Muscle layer of duodenum (tissue), 2 donors: ENCODE data around the gene CA12.

ENCODE experiments used
- H3K27ac ChIP-seq: one replicate; pipeline ENCODE4 v1.7.0; 2013; ENCODE audit warnings: mild to moderate bottlenecking, low read length
- H3K27me3 ChIP-seq: one replicate; pipeline ENCODE4 v1.7.0; 2013; ENCODE audit warnings: low read depth, mild to moderate bottlenecking, control low read depth, low read length
- H3K36me3 ChIP-seq, 2 donors: one replicate each; pipeline ENCODE4 v1.7.0; 2013; ENCODE audit warnings: low read length in 2 of 2, control low read depth in 1 of 2, mild to moderate bottlenecking in 1 of 2; ENCODE audit not compliant: insufficient read depth in 2 of 2, control insufficient read depth in 1 of 2
- H3K4me1 ChIP-seq, 2 donors: one replicate each; pipeline ENCODE4 v1.7.0; 2013; ENCODE audit warnings: low read length in 2 of 2, mild to moderate bottlenecking in 2 of 2, control low read depth in 1 of 2, moderate library complexity in 1 of 2; ENCODE audit not compliant: insufficient read depth in 2 of 2, control insufficient read depth in 1 of 2
- H3K4me3 ChIP-seq, 2 donors: one replicate each; pipeline ENCODE4 v1.7.0; 2013; ENCODE audit warnings: low read length in 2 of 2, low read depth in 1 of 2, mild to moderate bottlenecking in 1 of 2
- H3K9me3 ChIP-seq, 2 donors: one replicate each; pipeline ENCODE4 v1.7.0; 2013; ENCODE audit warnings: low read length in 2 of 2, control low read depth in 1 of 2, mild to moderate bottlenecking in 1 of 2; ENCODE audit not compliant: control insufficient read depth in 1 of 2
- donor health status: healthy.

CA12 gene

GRCh38 chr15:63401714-63402497 lies 20.3 kb upstream of the CA12 start:
- Histone ChIP-seq H3K4me3 (no peak overlapping the region), H3K27ac (no peak overlapping the region), H3K36me3 (no peaks in the 10 kb centered on the region), H3K4me1 (no peaks in the 10 kb centered on the region), H3K27me3 (no peaks in the 10 kb centered on the region), H3K9me3 (no peaks in the 10 kb centered on the region)

GRCh38 chr15:63401078-63401477 lies 19.4 kb upstream of the CA12 start:
- Histone ChIP-seq H3K27me3 (no peaks in the 10 kb centered on the region), H3K4me1 (no peaks in the 10 kb centered on the region), H3K9me3 (no peaks in the 10 kb centered on the region), H3K27ac (no peak overlapping the region), H3K36me3 (no peaks in the 10 kb centered on the region), H3K4me3 (no peak overlapping the region)

- Histone ChIP-seq H3K27ac (no peak overlapping the region), H3K36me3 (no peaks in the 10 kb centered on the region), H3K27me3 (no peaks in the 10 kb centered on the region), H3K4me3 (no peak overlapping the region), H3K9me3 (no peaks in the 10 kb centered on the region), H3K4me1 (no peaks in the 10 kb centered on the region)
These were observed 16.8 kb upstream of the CA12 start for GRCh38 chr15:63398456-63398855.

- Histone ChIP-seq H3K4me1 (no peaks in the 10 kb centered on the region), H3K27ac (no peak overlapping the region)
These were observed 14.7 kb upstream of the CA12 start for GRCh38 chr15:63396152-63396928.

GRCh38 chr15:63395730-63396151 lies 14.1 kb upstream of the CA12 start:
- Histone ChIP-seq H3K4me3 (no peak overlapping the region), H3K36me3 (no peaks in the 10 kb centered on the region), H3K9me3 (no peaks in the 10 kb centered on the region), H3K27ac (no peak overlapping the region), H3K27me3 (no peaks in the 10 kb centered on the region), H3K4me1 (no peaks in the 10 kb centered on the region)

More at GRCh38 chr15:63396152-63396928, 14.7 kb upstream of the CA12 start:
- Histone ChIP-seq H3K27me3 (no peaks in the 10 kb centered on the region), H3K9me3 (no peaks in the 10 kb centered on the region), H3K36me3 (no peaks in the 10 kb centered on the region), H3K4me3 (no peak overlapping the region)

- Histone ChIP-seq H3K4me3 (no peak overlapping the region), H3K27me3 (no peaks in the 10 kb centered on the region), H3K27ac (no peak overlapping the region), H3K9me3 (no peaks in the 10 kb centered on the region), H3K4me1 (no peaks in the 10 kb centered on the region), H3K36me3 (no peaks in the 10 kb centered on the region)
These were observed 10.8 kb upstream of the CA12 start for GRCh38 chr15:63392361-63393009.

- Histone ChIP-seq H3K4me1 (no peaks in the 10 kb centered on the region), H3K4me3 (no peak overlapping the region), H3K9me3 (no peaks in the 10 kb centered on the region), H3K27me3 (no peaks in the 10 kb centered on the region), H3K27ac (no peak overlapping the region), H3K36me3 (no peaks in the 10 kb centered on the region)
These were observed 10.2 kb upstream of the CA12 start for GRCh38 chr15:63391669-63392360.

GRCh38 chr15:63390689-63391088 lies 9.0 kb upstream of the CA12 start:
- Histone ChIP-seq H3K4me3 (no peak overlapping the region), H3K27me3 (no peaks in the 10 kb centered on the region), H3K9me3 (peaks cover 0 to 2% of the 10 kb centered on the region in 2 donors), H3K4me1 (no peaks in the 10 kb centered on the region), H3K36me3 (no peaks in the 10 kb centered on the region), H3K27ac (no peak overlapping the region)

- H3K9me3 ChIP-seq: peaks cover 0 to 2% of the 10 kb centered on the region in 2 donors
- H3K36me3 ChIP-seq: no peaks in the 10 kb centered on the region
- H3K4me3 ChIP-seq: no peak overlapping the region
These were observed 8.4 kb upstream of the CA12 start for GRCh38 chr15:63389902-63390670.

GRCh38 chr15:63388511-63388910 lies 6.9 kb upstream of the CA12 start:
- no peak overlapping the region for H3K27ac ChIP-seq
- H3K36me3 ChIP-seq: no peaks in the 10 kb centered on the region
- no peak overlapping the region for H3K4me3 ChIP-seq
- peaks cover 0 to 2% of the 10 kb centered on the region in 2 donors for H3K9me3 ChIP-seq
- no peaks in the 10 kb centered on the region for H3K4me1 ChIP-seq
- H3K27me3 ChIP-seq: no peaks in the 10 kb centered on the region

More at GRCh38 chr15:63389902-63390670, 8.4 kb upstream of the CA12 start:
- H3K27ac ChIP-seq: no peak overlapping the region
- no peaks in the 10 kb centered on the region for H3K27me3 ChIP-seq
- no peaks in the 10 kb centered on the region for H3K4me1 ChIP-seq
